Activated CD4-positive, alpha-beta T cell treated with anti-CD3 and anti-CD28 coated beads, Interleukin-2, amount 50 U/mL, for 1 hour (primary cell): ENCODE results near the gene FSTL3.
"Not testable (repeated sequence)": the region's sequence is repeated elsewhere in the genome, so short reads cannot be mapped to it uniquely, and the experiment has no call there.

Experiments used
- DNase-seq: peaks from one replicate; pipeline ENCODE4 v3.0.0-alpha.2; 2020

The FSTL3 gene

DNA sequence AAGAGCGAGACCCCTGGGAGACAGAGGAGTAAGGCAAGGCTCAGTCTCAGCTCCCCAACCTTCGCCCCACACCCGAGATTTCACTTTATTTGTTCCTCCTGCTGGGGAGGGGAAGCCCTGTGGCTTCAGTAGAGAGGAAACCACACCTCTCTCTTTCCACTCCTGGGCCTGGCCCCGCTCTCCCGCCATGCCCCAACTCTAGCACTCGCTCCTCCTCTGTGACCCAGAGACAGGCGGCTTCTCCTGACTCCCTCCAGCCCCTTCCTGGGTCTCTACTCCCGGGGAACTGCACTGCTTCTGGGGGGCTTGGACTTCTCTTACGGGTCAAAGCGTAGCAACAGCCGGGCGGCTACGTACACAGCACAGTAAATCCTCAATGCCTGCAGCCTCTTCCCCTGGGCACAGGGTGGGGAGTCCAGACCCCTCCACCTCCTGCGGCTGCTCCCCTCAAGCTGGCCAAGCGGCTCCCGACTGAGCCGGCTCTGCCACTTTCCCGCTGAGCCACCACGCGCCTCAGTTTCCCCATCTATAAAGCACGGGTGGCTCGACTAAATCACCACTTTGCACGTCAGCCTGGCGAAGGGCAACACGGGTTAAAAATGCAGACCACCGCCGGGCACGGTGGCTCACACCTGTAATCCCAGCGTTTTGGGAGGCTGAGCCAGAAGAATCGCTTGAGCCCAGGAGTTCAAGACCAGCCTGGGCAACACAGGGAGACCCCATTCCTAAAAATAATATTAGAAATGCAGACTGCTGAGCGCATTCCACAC is 14.6 kb upstream of the FSTL3 start:
- DNase-seq, result peak; percentile 67

DNA sequence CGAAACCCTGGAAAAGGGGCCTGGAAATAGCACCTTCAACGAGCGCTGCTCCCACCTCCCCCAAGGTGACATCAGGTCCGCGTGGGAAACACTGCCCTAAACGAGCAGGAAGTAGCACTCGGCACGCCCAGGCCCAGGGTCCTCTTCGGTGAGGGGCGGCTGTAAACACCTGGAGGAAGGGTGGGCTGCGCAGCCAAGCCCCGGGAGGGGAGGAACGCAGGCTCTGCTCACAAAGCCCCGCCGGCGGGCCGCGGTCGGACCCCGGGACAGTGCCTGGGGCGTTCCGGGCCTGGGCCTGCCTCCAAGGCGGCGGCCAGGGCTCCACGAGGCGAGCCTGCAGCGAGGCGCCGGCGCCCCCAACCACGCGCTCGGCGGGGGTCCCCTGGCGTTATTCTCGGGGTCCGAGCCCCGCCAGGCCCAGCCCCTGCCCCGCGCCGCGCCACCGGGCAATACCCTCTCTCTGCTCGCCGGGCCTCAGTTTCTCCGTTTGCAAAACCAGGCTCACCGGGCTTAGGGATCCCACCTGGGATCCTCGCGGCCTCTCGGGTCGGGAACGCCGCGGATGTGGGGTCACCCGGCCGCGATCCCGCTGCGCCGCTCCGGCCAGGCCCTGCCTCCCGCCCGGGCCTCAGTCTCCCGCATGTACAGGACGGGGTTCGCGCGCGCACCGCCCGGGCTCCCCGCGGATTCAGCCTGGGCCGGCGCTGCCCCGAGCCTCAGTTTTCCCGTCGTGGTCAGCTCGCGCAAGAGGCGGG is 13.8 kb upstream of the FSTL3 start:
- DNase-seq, result peak; percentile 64

DNA sequence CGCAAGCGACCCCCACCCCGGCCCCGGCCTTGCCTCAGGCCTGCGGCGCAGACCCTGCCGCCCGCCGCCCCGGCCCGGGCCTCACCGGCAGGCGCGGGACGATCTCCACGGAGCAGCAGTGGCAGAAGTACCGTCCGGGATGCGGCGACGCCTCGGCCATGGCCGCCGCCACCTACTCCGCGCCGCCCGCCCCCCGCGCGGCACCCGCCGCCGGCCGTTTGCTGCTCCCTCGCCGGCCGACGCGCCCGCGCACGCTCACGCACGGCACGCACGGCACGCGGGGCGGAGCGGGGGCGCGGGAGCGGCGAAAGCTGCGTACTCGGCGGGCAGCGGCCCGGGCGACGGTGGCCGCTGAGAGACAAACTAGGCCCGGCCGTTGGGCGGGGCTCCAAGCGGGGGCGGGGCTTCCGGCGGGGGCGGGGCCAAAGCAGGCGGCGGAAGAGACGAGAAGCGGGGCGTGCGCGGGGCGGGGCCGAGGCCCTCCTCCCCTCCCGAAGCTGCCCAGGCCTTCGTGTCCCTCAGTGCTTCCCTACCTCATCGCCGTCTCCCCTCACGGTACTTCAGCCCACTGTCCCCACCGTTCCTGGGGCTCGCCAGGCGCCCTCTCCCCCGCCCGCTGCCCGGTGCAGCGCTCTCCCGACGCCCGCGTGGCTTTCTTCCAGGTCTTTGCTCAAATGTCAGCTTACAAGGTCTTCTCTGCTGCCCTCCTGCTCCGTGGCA is 13.1 kb upstream of the FSTL3 start, which contains the start of gene RNF126:
Gene RNF126 (minus strand): TSS at position 253 of the 720 bp plus-strand sequence. CDS start 93 bp downstream, at position 160.
- peak; percentile 94 for DNase-seq

GRCh38 chr19:663682-664117 is 12.5 kb upstream of the FSTL3 start:
- DNase-seq, result no peak

- DNase-seq, result peak; percentile 81
Observed at GRCh38 chr19:664913-665443, 11.2 kb upstream of the FSTL3 start.

DNA sequence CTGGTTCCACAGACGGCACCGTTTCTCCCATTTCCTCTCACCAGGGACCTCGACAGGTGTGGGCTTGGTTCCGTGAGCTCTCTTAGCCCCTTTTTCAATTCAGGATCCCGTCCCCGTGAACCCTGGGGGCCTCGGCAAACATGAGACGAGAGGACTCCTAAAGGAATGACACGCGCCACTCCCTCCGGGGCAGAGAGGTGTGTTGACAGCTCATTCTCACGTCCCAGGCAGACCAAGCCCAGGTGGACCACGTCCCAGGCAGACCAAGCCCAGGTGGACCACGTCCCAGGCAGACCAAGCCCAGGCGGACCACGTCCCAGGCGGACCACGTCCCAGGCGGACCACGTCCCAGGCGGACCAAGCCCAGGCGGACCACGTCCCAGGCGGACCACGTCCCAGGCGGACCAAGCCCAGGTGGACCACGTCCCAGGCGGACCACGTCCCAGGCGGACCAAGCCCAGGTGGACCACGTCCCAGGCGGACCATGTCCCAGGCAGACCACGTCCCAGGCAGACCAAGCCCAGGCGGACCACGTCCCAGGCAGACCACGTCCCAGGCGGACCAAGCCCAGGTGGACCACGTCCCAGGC is 9.1 kb upstream of the FSTL3 start:
- not testable (repeated sequence) for DNase-seq

- DNase-seq, result not testable (repeated sequence)
Observed at GRCh38 chr19:668675-669434, 7.3 kb upstream of the FSTL3 start.

DNA sequence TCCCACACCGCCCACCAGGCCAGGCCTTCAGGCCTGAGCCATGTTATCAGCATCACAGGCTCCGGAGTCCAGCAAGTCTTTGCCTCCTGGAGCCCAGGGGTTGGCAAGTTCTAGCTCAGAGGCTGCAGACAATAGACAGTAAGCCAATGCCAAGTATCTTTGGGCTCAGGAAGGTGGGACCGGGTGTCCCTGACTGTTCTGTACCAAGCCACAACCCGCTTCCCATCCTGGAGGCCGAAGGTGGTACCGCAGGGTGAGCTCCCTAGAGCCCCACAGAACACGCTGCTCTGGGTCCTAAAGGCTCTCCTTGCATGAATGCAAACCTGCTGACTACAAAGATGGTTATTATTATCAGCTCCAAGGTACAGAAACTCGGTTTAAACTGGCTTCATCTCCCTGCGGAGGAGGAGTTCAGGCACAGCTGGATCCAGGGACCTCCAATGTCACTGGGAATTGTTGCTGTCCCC is 5.5 kb upstream of the FSTL3 start:
- no peak for DNase-seq

DNA sequence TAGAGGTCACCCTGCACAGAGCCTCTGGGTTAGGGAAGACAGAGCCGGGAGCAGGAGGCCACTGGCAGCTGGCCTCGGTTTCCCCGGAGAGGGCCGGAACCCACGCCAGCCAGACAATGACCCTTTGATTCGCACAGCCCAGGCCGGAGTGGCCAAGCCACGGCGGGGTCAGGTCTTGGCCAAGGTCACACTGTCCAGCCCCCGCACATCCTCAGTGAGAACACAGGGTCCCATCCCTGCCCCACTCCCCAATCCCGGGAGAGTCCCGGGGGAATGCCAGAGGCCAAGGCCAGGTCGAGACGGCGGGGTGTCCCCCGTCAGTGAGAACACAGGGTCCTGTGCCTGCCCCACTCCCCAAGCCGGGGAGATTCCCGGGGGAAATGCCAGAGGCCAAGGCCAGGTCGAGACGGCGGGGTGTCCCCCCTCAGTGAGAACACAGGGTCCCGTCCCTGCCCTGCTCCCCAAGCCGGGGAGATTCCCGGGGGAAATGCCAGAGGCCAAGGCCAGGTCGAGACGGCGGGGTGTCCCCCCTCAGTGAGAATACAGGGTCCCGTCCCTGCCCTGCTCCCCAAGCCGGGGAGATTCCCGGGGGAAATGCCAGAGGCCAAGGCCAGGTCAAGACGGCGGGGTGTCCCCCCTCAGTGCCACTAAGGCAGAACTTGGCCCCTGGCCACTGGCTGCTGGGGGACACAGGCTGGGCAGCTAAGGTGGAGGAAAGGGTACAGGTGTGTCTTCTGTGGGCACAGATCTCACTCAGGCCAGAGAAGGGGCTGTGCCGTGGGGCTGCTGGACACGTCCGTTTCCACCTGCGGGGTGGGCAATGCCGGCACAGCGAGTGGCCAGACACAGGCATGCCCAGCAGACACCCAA is 1.7 kb upstream of the FSTL3 start:
- DNase-seq, result no peak

GRCh38 chr19:676007-676338 is 219 bp upstream of the FSTL3 start:
- no peak for DNase-seq

DNA sequence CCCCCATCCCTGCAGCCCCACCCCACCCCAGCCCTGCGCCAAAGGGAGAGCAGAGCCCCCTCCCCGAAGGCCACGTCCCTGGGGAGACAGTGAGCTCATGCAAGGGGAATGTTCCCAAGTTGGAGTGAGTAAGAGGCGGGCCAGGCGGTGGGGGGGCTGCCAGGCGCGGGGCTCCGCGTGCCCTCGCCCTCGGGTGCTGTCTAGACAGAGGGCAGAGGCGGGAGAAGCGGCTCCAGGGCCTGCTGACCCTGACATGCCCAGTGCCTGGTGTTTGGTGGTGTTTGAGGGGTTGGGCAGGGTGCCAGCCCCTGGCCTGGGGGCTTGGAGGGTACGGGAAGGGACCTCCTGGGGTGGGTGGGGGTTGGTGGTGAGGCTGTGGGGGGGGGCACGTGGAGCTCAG is 1.0 kb downstream of the FSTL3 start:
- no peak for DNase-seq

GRCh38 chr19:677601-678436 is 1.6 kb downstream of the FSTL3 start:
- DNase-seq, result no peak

GRCh38 chr19:678791-679388 is 2.7 kb downstream of the FSTL3 start:
- no peak for DNase-seq

GRCh38 chr19:679418-680286 is 3.5 kb downstream of the FSTL3 start:
- no peak for DNase-seq

DNA sequence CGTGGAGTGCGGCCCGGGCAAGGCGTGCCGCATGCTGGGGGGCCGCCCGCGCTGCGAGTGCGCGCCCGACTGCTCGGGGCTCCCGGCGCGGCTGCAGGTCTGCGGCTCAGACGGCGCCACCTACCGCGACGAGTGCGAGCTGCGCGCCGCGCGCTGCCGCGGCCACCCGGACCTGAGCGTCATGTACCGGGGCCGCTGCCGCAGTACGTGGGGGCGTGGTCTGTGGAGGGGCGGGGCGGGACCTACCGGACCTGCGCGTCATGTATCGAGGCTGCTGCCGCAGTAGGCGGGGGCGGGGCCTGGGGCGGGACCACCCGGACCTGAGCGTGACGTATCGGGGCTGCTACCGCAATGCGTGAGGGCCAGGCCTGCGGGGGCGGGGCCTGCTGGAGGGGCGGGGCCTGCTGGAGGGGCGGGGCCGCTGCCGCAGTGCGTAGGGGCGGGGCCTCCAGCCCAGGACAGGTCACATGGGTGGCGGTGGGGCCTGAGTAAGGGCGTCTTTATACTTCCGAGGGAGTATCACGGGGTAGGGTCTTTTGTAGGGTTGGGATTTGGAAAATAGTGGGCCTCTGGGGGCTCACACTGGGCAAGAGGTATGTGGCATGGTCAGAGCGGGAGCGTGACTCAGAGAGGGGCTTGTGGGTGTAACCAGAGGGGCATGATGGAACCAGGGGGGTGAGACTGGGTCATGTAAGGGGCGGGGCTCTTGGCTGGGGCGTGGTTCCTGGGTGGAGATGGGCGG is 4.3 kb downstream of the FSTL3 start:
- peak; percentile 100 for DNase-seq

DNA sequence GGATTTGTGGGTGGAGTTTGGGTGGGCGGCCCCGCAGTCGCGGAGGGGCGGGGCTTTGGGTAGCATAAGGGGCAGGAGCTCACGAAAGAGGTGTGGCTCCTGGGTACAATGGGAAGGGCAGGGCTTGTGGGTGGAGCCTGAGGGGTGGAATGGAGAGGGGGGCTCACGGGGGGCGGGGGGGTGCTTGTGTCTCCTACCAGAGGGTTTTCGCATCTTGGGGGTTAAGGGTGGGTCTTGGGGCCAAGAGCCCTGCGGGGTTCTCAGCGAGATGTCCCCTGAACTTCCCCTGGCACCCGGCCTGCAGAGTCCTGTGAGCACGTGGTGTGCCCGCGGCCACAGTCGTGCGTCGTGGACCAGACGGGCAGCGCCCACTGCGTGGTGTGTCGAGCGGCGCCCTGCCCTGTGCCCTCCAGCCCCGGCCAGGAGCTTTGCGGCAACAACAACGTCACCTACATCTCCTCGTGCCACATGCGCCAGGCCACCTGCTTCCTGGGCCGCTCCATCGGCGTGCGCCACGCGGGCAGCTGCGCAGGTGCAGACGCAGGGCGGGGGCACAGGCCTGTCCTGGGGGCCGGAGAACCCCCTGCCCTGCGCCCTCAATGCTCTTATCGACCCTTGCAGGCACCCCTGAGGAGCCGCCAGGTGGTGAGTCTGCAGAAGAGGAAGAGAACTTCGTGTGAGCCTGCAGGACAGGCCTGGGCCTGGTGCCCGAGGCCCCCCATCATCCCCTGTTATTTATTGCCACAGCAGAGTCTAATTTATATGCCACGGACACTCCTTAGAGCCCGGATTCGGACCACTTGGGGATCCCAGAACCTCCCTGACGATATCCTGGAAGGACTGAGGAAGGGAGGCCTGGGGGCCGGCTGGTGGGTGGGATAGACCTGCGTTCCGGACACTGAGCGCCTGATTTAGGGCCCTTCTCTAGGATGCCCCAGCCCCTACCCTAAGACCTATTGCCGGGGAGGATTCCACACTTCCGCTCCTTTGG is 5.1 kb downstream of the FSTL3 start:
- peak; percentile 93 for DNase-seq
